SK-N-SH (cell line): Measurements from ENCODE around the gene MYEOV. TPM values are rescaled to one million over a fixed set of nuclear protein-coding genes. Genes with fewer than 3 reads are reported as not detected.

Experiments used
- CTCF ChIA-PET: fragments of 300-600, 350-600 bp; formaldehyde crosslinking; extraction: SDS; loops from one replicate; lab custom pipeline; 2021; lab: Yijun Ruan, JAX
- POLR2A ChIA-PET: fragments of 350-600 bp; sonication (Branson Sonifier 250); formaldehyde crosslinking; extraction: SDS; loops from one replicate; lab custom pipeline; 2020; ENCODE audit warnings: antibody characterized with exemption, inconsistent platforms; lab: Yijun Ruan, JAX
- DNase-seq: peaks from one replicate; pipeline ENCODE4 v3.0.0; 2012
- H2AFZ ChIP-seq: fragments of 200-600 bp; sonication (generic); 2 replicates; pipeline ENCODE4 v1.8.1; 2016; ENCODE audit warnings: antibody characterized with exemption, mild to moderate bottlenecking, low read depth
- H3F3A ChIP-seq: fragments of 200-600 bp; sonication (generic); replicated peaks from 2 replicates; pipeline ENCODE3; 2016; ENCODE audit warnings: antibody characterized with exemption, mild to moderate bottlenecking; ENCODE audit not compliant: insufficient read depth
- H3K27ac ChIP-seq, 2 experiments: fragments of 200-500 bp in 1 of 2; fragments of 200-600 bp in 1 of 2; sonication (Bioruptor generic) in 1 of 2; sonication (generic), shearing (Covaris generic) in 1 of 2; 2 replicates each; pipeline versions ENCODE4 v1.5.1 to v1.6.1; 2014 to 2016; ENCODE audit warnings: low read depth in 2 of 2, inconsistent platforms in 1 of 2, low read length in 1 of 2, mild to moderate bottlenecking in 1 of 2, mixed read lengths in 1 of 2
- H3K27me3 ChIP-seq: fragments of 200-600 bp; sonication (generic), shearing (Covaris generic); 2 replicates; pipeline ENCODE4 v1.6.1; 2016; ENCODE audit warnings: mixed run types; ENCODE audit not compliant: insufficient read depth
- H3K36me3 ChIP-seq, 2 experiments: fragments of 200-500 bp in 1 of 2; fragments of 200-600 bp in 1 of 2; sonication (Bioruptor generic) in 1 of 2; sonication (generic) in 1 of 2; replicated peaks in 1 of 2; 2 replicates each; pipeline versions ENCODE3 to v1.5.1; 2014 to 2016; ENCODE audit warnings: low read length in 1 of 2, mild to moderate bottlenecking in 1 of 2; ENCODE audit not compliant: insufficient read depth in 2 of 2, control insufficient read depth in 1 of 2
- H3K4me1 ChIP-seq, 2 experiments: fragments of 200-500 bp in 1 of 2; fragments of 200-600 bp in 1 of 2; sonication (Bioruptor generic) in 1 of 2; sonication (generic), shearing (Covaris generic) in 1 of 2; 2 replicates each; pipeline versions ENCODE4 v1.5.1 to v1.6.1; 2014 to 2016; ENCODE audit warnings: low read depth in 1 of 2, low read length in 1 of 2, mixed run types in 1 of 2; ENCODE audit not compliant: insufficient read depth in 2 of 2, control insufficient read depth in 1 of 2
- H3K4me2 ChIP-seq: fragments of 200-600 bp; sonication (generic), shearing (Covaris generic); 2 replicates; pipeline ENCODE4 v1.6.1; 2017; ENCODE audit warnings: mixed run types
- H3K4me3 ChIP-seq, 2 experiments: fragments of 200-500 bp in 1 of 2; fragments of 200-600 bp in 1 of 2; sonication (Bioruptor generic) in 1 of 2; sonication (generic), shearing (Covaris generic) in 1 of 2; 2 replicates each; pipeline versions ENCODE4 v1.5.1 to v1.8.1; 2014 to 2016; ENCODE audit warnings: low read depth in 2 of 2, inconsistent platforms in 1 of 2, low read length in 1 of 2, mild to moderate bottlenecking in 1 of 2, mixed read lengths in 1 of 2, moderate library complexity in 1 of 2
- H3K79me2 ChIP-seq: fragments of 200-600 bp; sonication (generic); 2 replicates; pipeline ENCODE4 v1.8.1; 2017; ENCODE audit warnings: mild to moderate bottlenecking; ENCODE audit not compliant: insufficient read depth
- H3K9ac ChIP-seq: fragments of 200-600 bp; sonication (generic); 2 replicates; pipeline ENCODE4 v1.6.1; 2017; ENCODE audit warnings: mixed run types
- H3K9me2 ChIP-seq: fragments of 200-600 bp; sonication (generic); 2 replicates; pipeline ENCODE4 v1.6.1; 2017; ENCODE audit warnings: mixed run types
- H3K9me3 ChIP-seq: fragments of 200-600 bp; sonication (generic); 2 replicates; pipeline ENCODE4 v1.6.1; 2017; ENCODE audit warnings: mixed run types, mild to moderate bottlenecking, moderate library complexity
- H4K20me1 ChIP-seq: fragments of 200-600 bp; sonication (generic); 2 replicates; pipeline ENCODE4 v1.6.1; 2017; ENCODE audit warnings: mild to moderate bottlenecking, mixed run types; ENCODE audit not compliant: insufficient read depth
- FOXM1 ChIP-seq: IDR thresholded peaks from 2 replicates; pipeline ENCODE4 v1.4.0; 2012; ENCODE audit warnings: low read depth, mild to moderate bottlenecking
- GABPA ChIP-seq: IDR thresholded peaks from 2 replicates; pipeline ENCODE4 v1.4.0; 2012; ENCODE audit warnings: low read depth, mild to moderate bottlenecking
- GATA2 ChIP-seq: sonication (generic); formaldehyde crosslinking; IDR thresholded peaks from 2 replicates; pipeline ENCODE4 v1.5.0; 2020; ENCODE audit warnings: mild to moderate bottlenecking, missing genetic modification reagents
- IRF3 ChIP-seq: fragments of 150-350 bp; IDR thresholded peaks from 2 replicates; pipeline ENCODE4 v1.6.1; 2016; ENCODE audit warnings: mild to moderate bottlenecking, low read depth, low read length
- JUND ChIP-seq: IDR thresholded peaks from 2 replicates; pipeline ENCODE4 v1.4.0; 2012
- MAX ChIP-seq: IDR thresholded peaks from 2 replicates; pipeline ENCODE4 v1.4.0; 2012; ENCODE audit warnings: low read depth
- MEF2A ChIP-seq: IDR thresholded peaks from 2 replicates; pipeline ENCODE4 v1.4.0; 2012; ENCODE audit warnings: low read depth, borderline replicate concordance
- MXI1 ChIP-seq: IDR thresholded peaks from 2 replicates; pipeline ENCODE4 v1.6.1; 2012; ENCODE audit warnings: mild to moderate bottlenecking, low read depth, low read length, improper control_type of control experiment
- NFIC ChIP-seq: IDR thresholded peaks from 2 replicates; pipeline ENCODE4 v1.4.0; 2012; ENCODE audit warnings: borderline replicate concordance
- NRF1 ChIP-seq: IDR thresholded peaks from 2 replicates; pipeline ENCODE4 v1.6.1; 2012; ENCODE audit warnings: low read depth, mild to moderate bottlenecking, low read length
- PBX3 ChIP-seq: IDR thresholded peaks from 2 replicates; pipeline ENCODE4; 2012
- SIN3A ChIP-seq: IDR thresholded peaks from 2 replicates; pipeline ENCODE4 v1.6.1; 2012; ENCODE audit warnings: low read depth, mild to moderate bottlenecking, low read length, moderate library complexity, borderline replicate concordance
- SMC3 ChIP-seq: IDR thresholded peaks from 2 replicates; pipeline ENCODE4 v1.6.1; 2012; ENCODE audit warnings: low read depth, low read length, improper control_type of control experiment
- TCF12 ChIP-seq: IDR thresholded peaks from 2 replicates; pipeline ENCODE4 v1.4.0; 2012
- USF1 ChIP-seq: IDR thresholded peaks from 2 replicates; pipeline ENCODE4 v1.4.0; 2012; ENCODE audit warnings: low read depth, borderline replicate concordance
- USF2 ChIP-seq: fragments of 150-350 bp; IDR thresholded peaks from 2 replicates; pipeline ENCODE4 v1.6.1; 2017; ENCODE audit warnings: antibody characterized with exemption, low read length, low read depth, borderline replicate concordance
- YY1 ChIP-seq: IDR thresholded peaks from 2 replicates; pipeline ENCODE4 v1.4.0; 2012; ENCODE audit warnings: low read depth, mild to moderate bottlenecking
- ZBTB33 ChIP-seq: IDR thresholded peaks from 2 replicates; pipeline ENCODE4 v1.4.0; 2012; ENCODE audit warnings: low read depth, borderline replicate concordance
- WGBS: methylation state at CpG from one replicate; pipeline ENCODE4 v1.1.6; 2017; ENCODE audit warnings: low lambda C conversion rate; 5-methylcytosine and 5-hydroxymethylcytosine counted together
- polyA plus RNA-seq, 3 experiments: library from polyadenylated mRNA; depleted of rRNA; stranded (reverse); fragments of >200 nt; gene quantifications; 2 replicates each; pipeline ENCODE4 v1.2.3, GENCODE V29; 2012

The MYEOV gene
- polyA plus RNA-seq, 1 of the 3 experiments (the other 2 are of a cell fraction), result 3.0 TPM

- H3K9ac ChIP-seq, result no peak overlapping the region
- H3K9me3 ChIP-seq, result no peaks in the 10 kb centered on the region
- no peaks in the 10 kb centered on the region for H3K4me1 ChIP-seq
- POLR2A ChIA-PET, result no interaction called here
- no peak overlapping the region for H2AFZ ChIP-seq
- H4K20me1 ChIP-seq, result no peaks in the 10 kb centered on the region
- WGBS, result 74% methylated on average over 16 of the region's 16 CpGs
- H3K36me3 ChIP-seq, result no peaks in the 10 kb centered on the region
- H3K79me2 ChIP-seq, result no peaks in the 10 kb centered on the region
- no peaks in the 10 kb centered on the region; the same call in 1 of the 2 replicates for H3K27me3 ChIP-seq
- no peak for DNase-seq
- no peak overlapping the region for H3K27ac ChIP-seq
- H3K4me2 ChIP-seq, result no peak overlapping the region
- H3F3A ChIP-seq, result no peaks in the 10 kb centered on the region
- H3K9me2 ChIP-seq, result no peaks in the 10 kb centered on the region
- CTCF ChIA-PET, result interaction anchor here (0.6 to 1.7 kb wide), 3 partner anchors 10 to 392 kb away, joined by 3 to 5 read pairs (median 3); no protein-coding TSS in a partner anchor
- TF ChIP-seq GABPA (no peak), NFIC (no peak), IRF3 (no peak), FOXM1 (no peak), PBX3 (no peak), MXI1 (no peak), JUND (no peak), USF2 (no peak), YY1 (no peak), TCF12 (no peak), GATA2 (CRISPR knock-in tag) (no peak), SMC3 (no peak), MAX (no peak)
- H3K4me3 ChIP-seq, result no peak overlapping the region
Observed at GRCh38 chr11:69250186-69251056, 43.5 kb upstream of the MYEOV start.

GRCh38 chr11:69251057-69251393 is 42.9 kb upstream of the MYEOV start:
- Histone ChIP-seq H2AFZ (no peak overlapping the region), H3K4me1 (no peaks in the 10 kb centered on the region), H4K20me1 (no peaks in the 10 kb centered on the region), H3K27ac (no peak overlapping the region), H3K9ac (no peak overlapping the region), H3K4me3 (no peak overlapping the region), H3K36me3 (no peaks in the 10 kb centered on the region), H3K9me2 (no peaks in the 10 kb centered on the region), H3K4me2 (no peak overlapping the region), H3K9me3 (no peaks in the 10 kb centered on the region), H3F3A (no peaks in the 10 kb centered on the region), H3K79me2 (no peaks in the 10 kb centered on the region), H3K27me3 (no peaks in the 10 kb centered on the region; the same call in 1 of the 2 replicates)
- ChIA-PET POLR2A (no interaction called here), CTCF (interaction anchor here (0.6 to 1.7 kb wide), 3 partner anchors 10 to 392 kb away, joined by 3 to 5 read pairs (median 3); no protein-coding TSS in a partner anchor)
- 77% methylated on average over 9 of the region's 10 CpGs for WGBS
- no peak for DNase-seq
- TF ChIP-seq USF2 (no peak), PBX3 (no peak), TCF12 (no peak), USF1 (no peak), MEF2A (no peak), NFIC (no peak), NRF1 (no peak), ZBTB33 (no peak), SIN3A (no peak)
